Activated CD4-positive, alpha-beta T cell treated with anti-CD3 and anti-CD28 coated beads, Interleukin-2, amount 50 U/mL, for 24 hours (primary cell): ENCODE results near the gene PAX7.

Source experiments
- DNase-seq, 2 donors: peaks; one replicate each; pipeline ENCODE4 v3.0.0-alpha.2; 2020; ENCODE audit warnings: low read depth in 1 of 2, low spot score in 1 of 2

The PAX7 gene

DNA sequence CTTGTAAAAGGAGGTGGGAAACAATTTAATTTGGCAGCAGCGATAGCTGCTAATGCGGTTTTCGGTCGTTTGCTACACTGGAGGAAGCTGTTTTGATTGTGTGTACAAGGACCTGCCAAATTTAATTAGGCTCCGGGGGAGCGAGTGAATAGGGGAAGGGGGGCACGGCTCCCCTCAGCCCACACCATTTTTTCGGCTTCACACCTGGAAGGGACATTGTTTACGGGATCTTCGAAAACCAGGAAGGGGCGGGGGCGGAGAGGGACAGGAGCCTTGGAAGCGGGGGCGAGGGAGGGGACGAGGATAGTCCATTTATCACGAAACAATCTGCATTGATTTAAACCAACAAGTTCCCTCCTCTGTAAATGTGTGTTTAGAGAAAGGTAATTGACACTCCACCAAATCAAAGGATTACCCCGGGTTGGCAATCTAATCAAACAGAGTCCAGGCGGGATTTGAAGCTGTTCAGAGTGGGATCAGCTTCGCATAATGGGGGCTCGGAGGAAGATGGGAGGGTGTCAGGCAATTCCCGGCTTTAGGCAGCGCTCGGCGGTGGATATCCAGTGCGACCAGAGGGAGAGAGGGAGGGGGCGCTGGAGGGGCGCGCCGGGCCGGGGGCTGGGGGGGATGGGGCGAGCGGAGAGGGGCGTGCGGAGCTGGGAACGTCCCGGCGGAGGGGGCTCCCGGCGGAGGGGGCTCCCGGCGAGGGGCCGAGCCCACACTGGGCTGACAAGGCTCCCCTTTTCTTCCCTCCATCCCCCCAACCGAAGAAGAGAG lies 9.8 kb downstream of the PAX7 start:
- DNase-seq = no peak

- no peak for DNase-seq
Measured at GRCh38 chr1:18641005-18641941, 10.6 kb downstream of the PAX7 start.

- no peak for DNase-seq
Measured at GRCh38 chr1:18642278-18643095, 11.8 kb downstream of the PAX7 start.

DNA sequence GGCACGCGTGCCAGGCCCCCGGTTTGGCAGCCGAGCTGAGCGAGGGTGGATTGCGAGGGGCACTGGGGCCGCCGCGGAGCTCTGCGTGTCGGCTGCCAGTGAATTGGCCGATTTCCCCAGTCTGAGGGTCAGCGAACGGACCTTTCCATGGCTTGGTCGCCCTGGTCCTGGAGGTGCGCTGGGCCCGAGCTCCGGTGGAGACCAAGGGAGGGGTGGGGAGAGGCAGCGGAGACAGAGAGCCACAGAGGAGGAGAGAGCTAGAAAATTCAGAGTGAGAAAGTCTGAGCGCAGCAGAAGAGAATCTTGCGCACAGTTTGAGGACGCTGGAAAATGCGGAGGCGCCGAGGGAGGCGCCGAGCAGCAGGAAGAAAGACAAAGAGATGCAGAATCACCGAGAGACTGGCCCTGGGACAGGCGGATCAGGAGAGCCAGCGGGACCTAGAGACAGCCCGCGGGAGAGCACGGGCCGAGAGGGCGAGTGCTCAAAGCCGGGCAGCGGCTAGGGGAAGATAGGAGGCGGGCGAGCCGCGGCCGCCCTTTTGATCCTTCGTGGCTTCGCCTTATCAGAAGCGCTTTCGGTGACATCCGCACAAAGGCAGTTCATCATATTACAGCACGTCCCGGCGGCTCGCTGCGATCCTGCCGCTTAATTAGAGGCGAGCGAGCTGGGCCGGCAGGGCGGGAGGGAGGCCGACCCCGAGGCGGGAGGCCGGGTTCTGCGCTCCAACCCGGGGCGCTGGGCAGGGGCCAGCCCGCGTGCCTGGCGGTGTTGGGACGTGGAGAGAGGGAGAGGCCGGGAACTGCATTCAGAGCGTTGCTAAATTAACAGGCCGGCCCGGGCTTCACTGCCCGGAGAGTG lies 12.7 kb downstream of the PAX7 start:
- DNase-seq = no peak

GRCh38 chr1:18644013-18644399 lies 13.4 kb downstream of the PAX7 start:
- no peak for DNase-seq

- DNase-seq = no peak
Measured at GRCh38 chr1:18644446-18644845, 13.8 kb downstream of the PAX7 start.

DNA sequence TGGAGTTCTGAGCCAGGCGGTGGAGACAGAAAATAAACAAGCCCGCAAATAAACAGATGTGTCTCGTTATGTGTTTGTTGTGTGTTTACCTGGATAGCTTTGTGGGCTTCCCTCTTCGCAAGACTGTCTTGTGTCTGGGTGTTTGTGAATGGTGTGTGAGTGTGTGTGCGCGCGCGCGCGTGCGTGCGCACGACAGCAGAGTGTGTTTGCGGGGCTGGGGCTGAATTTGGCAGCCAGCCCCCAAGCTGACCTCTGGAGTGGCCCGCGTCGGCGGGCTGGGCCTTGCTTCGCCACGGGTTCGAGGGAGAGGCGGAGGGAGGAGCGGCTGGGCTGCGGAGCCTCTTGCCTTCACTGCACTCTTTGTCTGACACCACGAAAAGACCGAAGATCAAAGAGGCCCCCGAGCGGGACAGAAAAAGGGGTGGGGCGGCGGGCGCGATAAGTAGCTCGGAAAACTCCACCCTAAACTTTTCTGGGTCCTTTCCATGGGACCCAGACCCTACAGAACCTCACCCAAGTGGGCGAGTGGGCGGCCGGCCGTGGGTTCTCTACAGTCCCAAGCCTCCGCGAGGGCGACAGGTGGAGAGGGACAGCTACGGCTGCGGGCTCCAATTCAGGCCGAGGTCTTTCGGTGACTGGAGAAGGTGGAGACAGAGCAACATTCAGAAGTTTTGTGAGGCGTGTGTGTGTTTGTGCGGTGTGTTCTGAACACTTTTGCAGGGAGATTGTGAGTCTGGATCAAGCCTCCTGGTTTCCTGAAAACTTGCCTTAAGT lies 14.5 kb downstream of the PAX7 start:
- no peak for DNase-seq

- DNase-seq = no peak
Measured at GRCh38 chr1:18645747-18646090, 15.1 kb downstream of the PAX7 start.

GRCh38 chr1:18646091-18646785 lies 15.6 kb downstream of the PAX7 start:
- no peak for DNase-seq

DNA sequence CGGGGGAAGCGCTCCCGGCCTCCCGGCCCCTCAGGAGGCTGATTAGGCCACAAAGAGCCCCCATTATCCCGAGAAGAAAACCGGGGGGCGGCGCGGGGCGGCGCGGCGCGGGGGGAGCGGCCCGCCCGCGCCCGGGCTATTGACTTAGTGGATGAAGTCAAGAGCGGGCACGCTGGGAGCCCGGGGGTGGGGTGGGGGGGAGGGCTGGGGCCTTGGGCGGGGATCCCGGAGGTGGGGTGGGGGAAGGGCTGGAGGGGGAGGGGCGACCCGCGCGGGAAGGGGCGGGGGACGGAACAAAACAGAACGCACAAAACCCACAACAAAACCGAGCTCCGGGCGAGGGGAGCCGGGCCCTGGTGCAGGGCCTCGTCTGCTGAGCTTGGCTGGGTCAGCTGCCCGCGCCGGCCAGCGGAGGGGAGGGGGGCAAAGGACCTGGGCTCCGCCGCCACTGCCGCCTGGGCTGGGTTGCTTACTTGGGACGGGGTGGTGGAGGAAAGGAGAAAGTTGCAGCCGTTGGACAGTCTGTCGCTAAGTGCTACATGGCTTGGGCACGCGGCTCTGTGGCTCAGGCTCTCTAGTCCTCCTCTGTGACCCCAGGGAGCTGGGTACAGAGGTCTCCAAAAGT lies 16.3 kb downstream of the PAX7 start:
- no peak for DNase-seq

- DNase-seq = no peak
Measured at GRCh38 chr1:18647681-18648214, 17.1 kb downstream of the PAX7 start.

- DNase-seq = no peak
Measured at GRCh38 chr1:18649693-18650370, 19.2 kb downstream of the PAX7 start.

DNA sequence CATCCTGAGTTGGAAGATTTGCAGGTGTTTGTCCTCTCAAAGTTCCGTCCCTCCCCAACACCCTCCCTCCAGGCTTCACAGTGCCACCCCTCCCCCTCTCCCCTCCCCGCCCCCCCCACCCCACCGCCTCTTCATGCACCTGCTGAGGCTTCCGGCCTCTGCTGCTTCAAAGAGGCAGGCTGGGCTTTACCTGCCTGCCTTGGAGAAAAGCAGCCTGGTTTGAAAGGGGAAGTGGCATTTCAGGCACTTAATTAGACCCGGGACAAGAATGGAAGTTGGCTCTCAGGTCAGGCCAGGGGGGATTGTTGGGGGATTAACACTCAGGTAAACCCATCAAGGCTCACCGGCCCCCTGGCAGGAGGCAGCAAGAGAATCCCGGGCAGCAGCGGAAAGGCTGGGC lies 21.1 kb downstream of the PAX7 start:
- DNase-seq = no peak

GRCh38 chr1:18652791-18653190 lies 22.1 kb downstream of the PAX7 start:
- no peak for DNase-seq

DNA sequence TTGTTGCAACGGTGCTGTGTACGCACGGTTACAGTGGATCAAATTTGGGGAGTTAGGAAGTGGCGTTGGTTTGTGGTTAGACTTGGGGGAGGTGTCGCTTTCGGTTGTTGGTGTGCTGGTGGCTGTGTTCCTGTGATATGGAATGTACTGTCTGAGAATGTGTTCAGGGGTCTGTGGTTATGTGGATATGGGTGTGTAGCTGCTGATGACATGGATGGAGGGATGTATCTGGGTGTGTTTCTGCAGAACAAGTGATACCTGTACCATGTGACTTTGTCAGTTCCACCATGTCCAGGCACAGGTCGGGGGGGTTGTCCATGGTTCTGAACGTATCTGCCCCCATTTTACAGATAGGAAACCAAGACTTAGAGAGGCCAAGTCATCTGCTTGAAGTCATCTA lies 22.7 kb downstream of the PAX7 start:
- no peak for DNase-seq

DNA sequence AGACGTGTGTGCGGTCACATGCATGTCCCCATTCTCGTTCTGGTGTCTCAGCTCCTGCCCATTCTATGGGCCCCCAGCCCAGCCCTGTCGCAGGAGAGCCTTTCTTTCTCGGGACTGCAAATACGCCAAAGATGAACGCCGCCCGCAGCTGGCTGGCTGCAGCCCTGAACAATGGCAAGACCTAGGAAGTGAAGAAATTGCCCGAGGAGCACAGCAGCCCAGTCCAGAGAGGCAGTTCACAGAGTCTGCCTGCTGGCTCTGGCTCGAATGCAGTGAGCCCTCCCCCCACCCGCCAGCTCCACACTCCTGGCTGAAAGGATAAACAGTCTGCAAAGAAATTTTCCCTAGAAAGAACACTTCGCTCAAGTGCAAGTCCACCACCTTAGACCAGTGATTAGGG lies 23.3 kb downstream of the PAX7 start:
- DNase-seq = no peak

GRCh38 chr1:18654599-18654998 lies 24.0 kb downstream of the PAX7 start:
- DNase-seq = no peak
